ENCODE data around the gene USHBP1. TPM values are rescaled to one million over a fixed set of nuclear protein-coding genes. Genes with fewer than 3 reads are reported as not detected.

Gene USHBP1
- total and polyA plus RNA-seq, 2 of the 13 experiments (the other 11 are each of a cell fraction or from before 2014, with no cell fraction given), result 0.15 to 1.5 TPM

GRCh38 chr19:17282488-17283125 is 18.1 kb upstream of the USHBP1 start (continued):
- TF ChIP-seq ZNF605 (CRISPR knock-in tag; IDR thresholded peaks at IDR 0.05) (peak; percentile 48), ERF (CRISPR knock-in tag; IDR thresholded peaks at IDR 0.05) (peak; percentile 65; the same call in 1 of the 2 replicates), ATF7-NPFF (CRISPR knock-in tag; IDR thresholded peaks at IDR 0.05; ENCODE audit: low read depth) (peak; percentile 58; the same call in 1 of the 2 replicates), ZNF3 (CRISPR knock-in tag; IDR thresholded peaks at IDR 0.05) (no peak), ZSCAN29 (CRISPR knock-in tag; conservative IDR thresholded peaks at IDR 0.05) (no peak), ZNF142 (CRISPR knock-in tag; IDR thresholded peaks at IDR 0.05) (0 out of 2 replicates have a peak, but pooled peaks have one; percentile 60), MBD4 (IDR thresholded peaks at IDR 0.05; ENCODE audit: borderline replicate concordance, low read length) (no peak), FOXC1 (CRISPR knock-in tag; IDR thresholded peaks at IDR 0.05; ENCODE audit: borderline replicate concordance) (peak; percentile 83; the same call in 1 of the 2 replicates), PHF20 (CRISPR knock-in tag; IDR thresholded peaks at IDR 0.05) (no peak), ZNF274 (CRISPR knock-in tag; IDR thresholded peaks at IDR 0.05) (0 out of 2 replicates have a peak, but pooled peaks have one; percentile 37), ZNF224 (CRISPR knock-in tag; IDR thresholded peaks at IDR 0.05) (no peak; the same call in 1 of the 2 replicates), ZBTB4 (CRISPR knock-in tag; IDR thresholded peaks at IDR 0.05; ENCODE audit: borderline replicate concordance) (0 out of 2 replicates have a peak, but pooled peaks have one; percentile 53), IRX3 (CRISPR knock-in tag; IDR thresholded peaks at IDR 0.05; ENCODE audit: borderline replicate concordance, low read depth) (no peak)
- TF ChIP-seq, protein P1, sequence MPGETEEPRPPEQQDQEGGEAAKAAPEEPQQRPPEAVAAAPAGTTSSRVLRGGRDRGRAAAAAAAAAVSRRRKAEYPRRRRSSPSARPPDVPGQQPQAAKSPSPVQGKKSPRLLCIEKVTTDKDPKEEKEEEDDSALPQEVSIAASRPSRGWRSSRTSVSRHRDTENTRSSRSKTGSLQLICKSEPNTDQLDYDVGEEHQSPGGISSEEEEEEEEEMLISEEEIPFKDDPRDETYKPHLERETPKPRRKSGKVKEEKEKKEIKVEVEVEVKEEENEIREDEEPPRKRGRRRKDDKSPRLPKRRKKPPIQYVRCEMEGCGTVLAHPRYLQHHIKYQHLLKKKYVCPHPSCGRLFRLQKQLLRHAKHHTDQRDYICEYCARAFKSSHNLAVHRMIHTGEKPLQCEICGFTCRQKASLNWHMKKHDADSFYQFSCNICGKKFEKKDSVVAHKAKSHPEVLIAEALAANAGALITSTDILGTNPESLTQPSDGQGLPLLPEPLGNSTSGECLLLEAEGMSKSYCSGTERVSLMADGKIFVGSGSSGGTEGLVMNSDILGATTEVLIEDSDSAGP (CRISPR knock-in tag; IDR thresholded peaks at IDR 0.05; ENCODE audit: borderline replicate concordance), result peak; percentile 76; the same call in 1 of the 2 replicates
- TF ChIP-seq, protein P2, sequence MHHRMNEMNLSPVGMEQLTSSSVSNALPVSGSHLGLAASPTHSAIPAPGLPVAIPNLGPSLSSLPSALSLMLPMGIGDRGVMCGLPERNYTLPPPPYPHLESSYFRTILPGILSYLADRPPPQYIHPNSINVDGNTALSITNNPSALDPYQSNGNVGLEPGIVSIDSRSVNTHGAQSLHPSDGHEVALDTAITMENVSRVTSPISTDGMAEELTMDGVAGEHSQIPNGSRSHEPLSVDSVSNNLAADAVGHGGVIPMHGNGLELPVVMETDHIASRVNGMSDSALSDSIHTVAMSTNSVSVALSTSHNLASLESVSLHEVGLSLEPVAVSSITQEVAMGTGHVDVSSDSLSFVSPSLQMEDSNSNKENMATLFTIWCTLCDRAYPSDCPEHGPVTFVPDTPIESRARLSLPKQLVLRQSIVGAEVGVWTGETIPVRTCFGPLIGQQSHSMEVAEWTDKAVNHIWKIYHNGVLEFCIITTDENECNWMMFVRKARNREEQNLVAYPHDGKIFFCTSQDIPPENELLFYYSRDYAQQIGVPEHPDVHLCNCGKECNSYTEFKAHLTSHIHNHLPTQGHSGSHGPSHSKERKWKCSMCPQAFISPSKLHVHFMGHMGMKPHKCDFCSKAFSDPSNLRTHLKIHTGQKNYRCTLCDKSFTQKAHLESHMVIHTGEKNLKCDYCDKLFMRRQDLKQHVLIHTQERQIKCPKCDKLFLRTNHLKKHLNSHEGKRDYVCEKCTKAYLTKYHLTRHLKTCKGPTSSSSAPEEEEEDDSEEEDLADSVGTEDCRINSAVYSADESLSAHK (CRISPR knock-in tag; IDR thresholded peaks at IDR 0.05; ENCODE audit: borderline replicate concordance), result no peak

Measured in HepG2 (cell line).